PC-9 (cell line): ENCODE measurements around the gene IMMP1L. TPM values are rescaled to one million over a fixed set of nuclear protein-coding genes. Genes with fewer than 3 reads are reported as not detected.

Experiments used
- BruUV-seq: library from RNA; stranded (reverse); fragments of 400-500 nt; replicated peaks from 2 replicates; lab custom pipeline; 2021; lab: Mats Ljungman, UMichigan
- CTCF ChIA-PET: fragments of 300-600 bp; sonication (Branson Sonifier 250); formaldehyde crosslinking; loops from one replicate; lab custom pipeline; 2022; ENCODE audit warnings: antibody characterized with exemption; lab: Charles Lee
- POLR2A ChIA-PET: fragments of 300-600 bp; sonication (Branson Sonifier 250); formaldehyde crosslinking; loops from one replicate; lab custom pipeline; 2022; ENCODE audit warnings: antibody characterized with exemption; ENCODE audit not compliant: unreplicated experiment; lab: Charles Lee
- DNase-seq, 2 experiments: peaks; one replicate each; pipeline versions ENCODE4 v3.0.0 to v3.0.0-alpha.2; 2015 to 2022; ENCODE audit warnings: mixed read lengths in 1 of 2
- H2AFZ ChIP-seq: fragments of 200-600 bp; sonication (generic); 2 replicates; pipeline ENCODE4 v1.8.1; 2017; ENCODE audit warnings: antibody characterized with exemption
- H3F3A ChIP-seq: fragments of 200-600 bp; sonication (generic); 2 replicates; pipeline ENCODE4 v1.8.1; 2017; ENCODE audit warnings: antibody characterized with exemption, mild to moderate bottlenecking, low read depth; ENCODE audit not compliant: insufficient read depth
- H3K27ac ChIP-seq: fragments of 200-600 bp; sonication (generic); 2 replicates; pipeline ENCODE4 v1.6.1; 2016; ENCODE audit warnings: mixed run types
- H3K27me3 ChIP-seq: fragments of 200-600 bp; sonication (generic); 2 replicates; pipeline ENCODE4 v1.6.1; 2016; ENCODE audit warnings: low read depth, mixed run types; ENCODE audit not compliant: insufficient read depth
- H3K36me3 ChIP-seq: fragments of 200-600 bp; sonication (generic); 2 replicates; pipeline ENCODE4 v1.6.1; 2016; ENCODE audit warnings: low read depth, mixed run types
- H3K4me1 ChIP-seq: fragments of 200-600 bp; sonication (generic); replicated peaks from 2 replicates; pipeline ENCODE4 v1.6.1; 2016; ENCODE audit warnings: mixed run types; ENCODE audit not compliant: insufficient read depth
- H3K4me2 ChIP-seq: fragments of 200-600 bp; sonication (generic); 2 replicates; pipeline ENCODE4 v1.6.1; 2017; ENCODE audit warnings: mixed run types
- H3K4me3 ChIP-seq: fragments of 200-600 bp; sonication (generic); 2 replicates; pipeline ENCODE4 v1.6.1; 2016; ENCODE audit warnings: mixed run types
- H3K79me2 ChIP-seq: fragments of 200-600 bp; sonication (generic); 2 replicates; pipeline ENCODE4 v1.6.1; 2017; ENCODE audit warnings: low read depth, mixed run types
- H3K9me2 ChIP-seq: fragments of 200-600 bp; sonication (generic); 2 replicates; pipeline ENCODE4 v1.8.1; 2017; ENCODE audit warnings: mild to moderate bottlenecking; ENCODE audit not compliant: insufficient read depth
- H3K9me3 ChIP-seq: fragments of 200-600 bp; sonication (generic); 2 replicates; pipeline ENCODE4 v1.8.1; 2016; ENCODE audit warnings: low read depth; ENCODE audit not compliant: insufficient read depth
- H4K20me1 ChIP-seq: fragments of 200-600 bp; sonication (generic); 2 replicates; pipeline ENCODE4 v1.8.1; 2017; ENCODE audit not compliant: insufficient read depth
- EZH2 ChIP-seq: fragments of 200-600 bp; sonication (generic); IDR thresholded peaks from 2 replicates; pipeline ENCODE4 v1.8.0; 2017; ENCODE audit warnings: antibody characterized with exemption, low read depth
- intact Hi-C: fragments of 100-400 bp; cut with micrococcal nuclease; formaldehyde crosslinking; loops from one replicate; pipeline ENCODE4 v1.10.0; 2022; ENCODE audit not compliant: unreplicated experiment
- total RNA-seq: library from RNA; stranded (reverse); gene quantifications from 2 replicates; pipeline ENCODE4 v1.2.3, GENCODE V29; 2021
- TF ChIP-seq, protein P1 (sequence below): fragments of 200-600 bp; sonication (generic); conservative IDR thresholded peaks from 2 replicates; pipeline ENCODE4 v1.6.1; 2017; ENCODE audit warnings: mixed run types, antibody characterized with exemption, mild to moderate bottlenecking, moderate library complexity

IMMP1L gene
- total RNA-seq, 1 experiment from 2014 or later = 41.9 TPM

DNA sequence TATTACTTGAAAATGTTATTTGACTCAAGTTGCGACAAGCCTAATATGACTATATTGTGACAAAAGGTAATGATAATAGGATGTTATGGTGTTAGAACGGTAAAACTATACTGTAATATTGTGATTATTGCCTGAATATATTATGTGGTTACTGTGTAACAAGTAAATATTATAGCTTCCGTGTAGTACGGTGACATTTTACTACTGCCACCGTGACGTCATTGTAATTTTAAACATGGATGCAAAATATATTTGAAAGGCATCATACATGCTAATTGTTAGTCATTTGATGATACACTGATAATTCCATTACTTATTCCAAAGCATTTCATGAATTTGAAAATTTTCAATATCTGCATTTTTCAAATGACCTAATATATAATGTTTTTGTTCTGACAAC, 2.7 kb upstream of the IMMP1L start:
- no peak for DNase-seq
- no peak for TF ChIP-seq EZH2
- TF ChIP-seq, protein P1, sequence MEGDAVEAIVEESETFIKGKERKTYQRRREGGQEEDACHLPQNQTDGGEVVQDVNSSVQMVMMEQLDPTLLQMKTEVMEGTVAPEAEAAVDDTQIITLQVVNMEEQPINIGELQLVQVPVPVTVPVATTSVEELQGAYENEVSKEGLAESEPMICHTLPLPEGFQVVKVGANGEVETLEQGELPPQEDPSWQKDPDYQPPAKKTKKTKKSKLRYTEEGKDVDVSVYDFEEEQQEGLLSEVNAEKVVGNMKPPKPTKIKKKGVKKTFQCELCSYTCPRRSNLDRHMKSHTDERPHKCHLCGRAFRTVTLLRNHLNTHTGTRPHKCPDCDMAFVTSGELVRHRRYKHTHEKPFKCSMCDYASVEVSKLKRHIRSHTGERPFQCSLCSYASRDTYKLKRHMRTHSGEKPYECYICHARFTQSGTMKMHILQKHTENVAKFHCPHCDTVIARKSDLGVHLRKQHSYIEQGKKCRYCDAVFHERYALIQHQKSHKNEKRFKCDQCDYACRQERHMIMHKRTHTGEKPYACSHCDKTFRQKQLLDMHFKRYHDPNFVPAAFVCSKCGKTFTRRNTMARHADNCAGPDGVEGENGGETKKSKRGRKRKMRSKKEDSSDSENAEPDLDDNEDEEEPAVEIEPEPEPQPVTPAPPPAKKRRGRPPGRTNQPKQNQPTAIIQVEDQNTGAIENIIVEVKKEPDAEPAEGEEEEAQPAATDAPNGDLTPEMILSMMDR = no peak
- no TSS peak for BruUV-seq
- Histone ChIP-seq H3K27me3 (no peaks in the 10 kb centered on the region), H3K9me3 (no peaks in the 10 kb centered on the region), H4K20me1 (no peaks in the 10 kb centered on the region), H2AFZ (no peak overlapping the region), H3K4me1 (peaks cover 32% of the 10 kb centered on the region), H3K79me2 (peaks cover 54% of the 10 kb centered on the region), H3K9me2 (no peaks in the 10 kb centered on the region), H3K36me3 (no peaks in the 10 kb centered on the region), H3F3A (no peaks in the 10 kb centered on the region), H3K27ac (no peak overlapping the region), H3K4me3 (no peak overlapping the region), H3K4me2 (peak overlapping the region; percentile 91; the same call in 1 of the 2 replicates)
- intact Hi-C loops = no loop called here
- POLR2A ChIA-PET = no interaction called here
- CTCF ChIA-PET = no interaction called here

DNA sequence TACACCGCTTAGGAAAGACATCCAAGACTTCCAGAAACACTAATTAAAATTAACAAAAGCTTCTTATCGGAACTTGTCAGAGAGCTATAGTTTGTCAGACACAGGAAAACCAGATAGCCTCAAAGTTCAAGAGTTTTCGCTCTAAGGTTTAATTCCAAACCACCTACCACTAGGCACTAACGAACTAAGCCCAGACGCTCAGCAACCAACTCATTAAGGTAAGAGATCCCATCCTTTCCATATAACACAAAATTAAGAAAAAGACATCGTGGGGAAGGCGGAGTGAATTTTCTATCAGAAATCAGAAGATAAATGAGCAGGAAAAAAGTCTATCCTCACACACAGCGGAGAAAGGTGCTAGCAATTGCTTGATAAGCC, 382 bp downstream of the IMMP1L start:
- no TSS peak for BruUV-seq
- DNase-seq = no peak
- intact Hi-C loops = loop anchor here (2.0 kb wide), 1 partner anchor 302 kb away; the partner anchor contains the start of gene PAX6
- Histone ChIP-seq H3K4me2 (peak overlapping the region; percentile 91), H2AFZ (peak overlapping the region; percentile 98), H4K20me1 (no peaks in the 10 kb centered on the region), H3K9me2 (no peaks in the 10 kb centered on the region), H3K27me3 (no peaks in the 10 kb centered on the region), H3K4me1 (peaks cover 32% of the 10 kb centered on the region), H3K79me2 (peaks cover 81% of the 10 kb centered on the region), H3K9me3 (no peaks in the 10 kb centered on the region), H3K4me3 (peak overlapping the region; percentile 86), H3K36me3 (no peaks in the 10 kb centered on the region), H3K27ac (peak overlapping the region; percentile 8; the same call in 1 of the 2 replicates), H3F3A (no peaks in the 10 kb centered on the region)
- POLR2A ChIA-PET = no interaction called here
- TF ChIP-seq EZH2 = no peak
- TF ChIP-seq, protein P1 = no peak
- CTCF ChIA-PET = interaction anchor here (0.6 kb wide), 1 partner anchor 304 kb away, joined by 4 read pairs; no protein-coding TSS in a partner anchor

DNA sequence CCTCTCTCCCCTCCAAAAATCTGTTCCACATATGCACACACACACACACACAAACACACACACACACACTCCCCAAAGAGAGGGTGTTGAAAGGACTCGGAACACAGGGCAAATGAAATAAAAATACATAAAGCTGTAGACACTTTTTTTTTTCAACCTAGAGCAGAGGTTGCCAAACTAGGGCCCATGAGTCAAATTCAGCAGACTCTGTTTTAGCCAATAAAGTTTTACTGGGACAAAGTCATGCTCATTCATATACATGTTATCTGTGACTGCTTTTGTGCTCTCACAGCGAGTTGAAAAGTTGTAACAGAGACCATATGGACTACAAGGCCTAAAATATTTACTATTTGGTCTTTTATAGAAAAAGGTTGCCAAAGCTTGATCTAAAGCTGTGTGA, 8.9 kb downstream of the IMMP1L start:
- no peaks in the 10 kb centered on the region for H3K36me3 ChIP-seq
- H3K9me2 ChIP-seq = no peaks in the 10 kb centered on the region
- no peak overlapping the region for H3K27ac ChIP-seq
- no peak overlapping the region for H3K4me3 ChIP-seq
- no peaks in the 10 kb centered on the region for H3K9me3 ChIP-seq
- BruUV-seq = no TSS peak
- H3F3A ChIP-seq = no peaks in the 10 kb centered on the region
- no peaks in the 10 kb centered on the region for H3K27me3 ChIP-seq
- no peaks in the 10 kb centered on the region for H3K4me1 ChIP-seq
- peaks cover 74% of the 10 kb centered on the region for H3K79me2 ChIP-seq
- H3K4me2 ChIP-seq = no peak overlapping the region
- ChIA-PET CTCF (no interaction called here), POLR2A (no interaction called here)
- TF ChIP-seq, protein P1 = no peak
- no peak for TF ChIP-seq EZH2
- H4K20me1 ChIP-seq = 0 out of 2 replicates have a peak, but pooled peaks cover 4% of the 10 kb centered on the region
- intact Hi-C loops = no loop called here
- no peak overlapping the region for H2AFZ ChIP-seq
- no peak for DNase-seq
